AG09319 (cell line): ENCODE measurements around the gene DNAJC11.

ENCODE experiments used
- DNase-seq: peaks from one replicate; pipeline ENCODE4 v3.0.0-alpha.2; 2010; ENCODE audit warnings: low read depth; ENCODE audit errors: extremely low read depth
- TF ChIP-seq, protein P1 (sequence below): IDR thresholded peaks from 2 replicates; pipeline ENCODE4 v1.5.1; 2011; ENCODE audit warnings: low read depth, mild to moderate bottlenecking, inconsistent platforms, low read length, moderate library complexity

The DNAJC11 gene

DNA sequence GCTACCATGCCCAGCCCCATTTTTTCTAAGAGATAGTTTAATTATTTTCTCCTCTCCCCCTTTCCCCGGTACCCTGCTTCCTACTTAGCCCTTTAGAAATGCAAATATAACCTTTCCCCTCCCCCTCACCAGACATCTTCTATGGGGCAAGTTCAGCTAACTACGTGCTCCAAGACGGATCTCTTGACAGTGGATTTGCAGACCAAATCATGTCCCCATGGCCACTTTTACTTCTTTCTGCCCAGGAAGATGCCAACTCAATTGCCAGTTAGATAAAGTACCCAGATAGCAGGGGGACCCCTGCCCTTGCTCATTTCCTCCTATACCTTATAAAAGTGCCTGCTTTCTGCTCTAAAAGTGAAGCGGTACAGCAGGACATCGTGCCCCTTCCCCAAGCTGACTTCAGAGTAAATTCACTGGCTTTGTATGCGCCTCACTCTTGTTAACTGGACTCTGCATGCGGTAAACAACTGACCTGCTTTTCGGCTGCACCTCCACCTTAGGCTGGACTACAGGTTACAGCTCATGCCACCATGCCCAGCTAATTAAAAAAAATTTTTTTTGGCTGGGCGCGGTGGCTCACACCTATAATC, 7.4 kb downstream of the DNAJC11 start:
- TF ChIP-seq, protein P1, sequence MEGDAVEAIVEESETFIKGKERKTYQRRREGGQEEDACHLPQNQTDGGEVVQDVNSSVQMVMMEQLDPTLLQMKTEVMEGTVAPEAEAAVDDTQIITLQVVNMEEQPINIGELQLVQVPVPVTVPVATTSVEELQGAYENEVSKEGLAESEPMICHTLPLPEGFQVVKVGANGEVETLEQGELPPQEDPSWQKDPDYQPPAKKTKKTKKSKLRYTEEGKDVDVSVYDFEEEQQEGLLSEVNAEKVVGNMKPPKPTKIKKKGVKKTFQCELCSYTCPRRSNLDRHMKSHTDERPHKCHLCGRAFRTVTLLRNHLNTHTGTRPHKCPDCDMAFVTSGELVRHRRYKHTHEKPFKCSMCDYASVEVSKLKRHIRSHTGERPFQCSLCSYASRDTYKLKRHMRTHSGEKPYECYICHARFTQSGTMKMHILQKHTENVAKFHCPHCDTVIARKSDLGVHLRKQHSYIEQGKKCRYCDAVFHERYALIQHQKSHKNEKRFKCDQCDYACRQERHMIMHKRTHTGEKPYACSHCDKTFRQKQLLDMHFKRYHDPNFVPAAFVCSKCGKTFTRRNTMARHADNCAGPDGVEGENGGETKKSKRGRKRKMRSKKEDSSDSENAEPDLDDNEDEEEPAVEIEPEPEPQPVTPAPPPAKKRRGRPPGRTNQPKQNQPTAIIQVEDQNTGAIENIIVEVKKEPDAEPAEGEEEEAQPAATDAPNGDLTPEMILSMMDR: no peak
- DNase-seq: no peak

DNA sequence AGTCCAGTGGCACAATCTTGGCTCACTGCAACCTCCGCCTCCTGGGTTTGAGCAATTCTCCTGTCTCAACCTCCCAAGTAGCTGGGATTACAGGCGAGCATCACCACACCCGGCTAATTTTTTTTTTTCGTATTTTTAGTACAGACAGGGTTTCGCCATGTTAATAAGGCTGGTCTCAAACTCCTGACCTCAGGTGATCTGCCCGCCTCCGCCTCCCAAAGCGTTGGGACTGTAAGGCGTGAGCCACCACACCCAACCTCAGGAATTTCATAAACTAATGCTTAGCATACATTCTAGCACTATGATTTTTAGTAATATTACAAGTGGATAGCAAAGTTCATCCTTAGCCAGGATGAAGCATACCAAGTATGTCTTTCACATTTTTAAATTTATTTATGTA, 8.7 kb downstream of the DNAJC11 start:
- TF ChIP-seq, protein P1: no peak
- DNase-seq: no peak

DNA sequence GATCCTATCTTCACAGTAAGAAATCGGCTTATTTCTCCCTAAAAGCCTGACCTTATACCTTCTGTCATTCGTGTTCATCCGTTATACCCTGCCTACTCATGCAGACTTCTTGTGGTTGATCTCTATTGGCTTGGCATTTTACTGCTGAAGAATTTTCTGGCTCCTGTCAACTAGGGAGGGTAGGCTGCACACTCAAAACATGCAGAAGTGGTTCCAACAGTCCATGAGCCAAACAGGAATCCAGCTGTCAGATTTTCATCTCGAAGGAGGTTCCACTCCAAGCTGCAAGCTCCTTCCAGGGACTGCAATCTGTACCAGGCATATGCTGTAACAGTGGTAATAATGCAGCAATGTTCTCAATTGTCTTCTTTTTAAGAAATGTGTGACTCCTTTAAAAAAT, 10.1 kb downstream of the DNAJC11 start:
- DNase-seq: no peak
- TF ChIP-seq, protein P1: no peak

DNA sequence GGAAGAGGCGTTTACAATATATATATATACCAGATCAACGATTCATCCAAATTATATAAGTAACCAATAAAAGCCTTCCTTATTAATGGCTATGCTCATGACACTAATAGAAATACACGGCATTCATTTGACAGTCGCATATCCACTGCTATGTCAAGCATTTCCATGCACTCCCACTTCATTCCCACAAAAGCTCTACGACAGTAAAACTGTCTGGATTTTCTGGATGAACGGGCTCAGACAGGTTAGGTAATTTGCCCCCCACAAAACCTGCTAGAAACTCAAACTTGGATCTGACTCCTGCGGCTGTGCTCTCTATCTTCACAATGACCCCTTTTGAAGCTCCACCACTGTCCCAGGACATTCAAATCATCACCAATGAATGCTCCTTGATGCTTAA, 11.4 kb downstream of the DNAJC11 start:
- DNase-seq: no peak
- TF ChIP-seq, protein P1: no peak

DNA sequence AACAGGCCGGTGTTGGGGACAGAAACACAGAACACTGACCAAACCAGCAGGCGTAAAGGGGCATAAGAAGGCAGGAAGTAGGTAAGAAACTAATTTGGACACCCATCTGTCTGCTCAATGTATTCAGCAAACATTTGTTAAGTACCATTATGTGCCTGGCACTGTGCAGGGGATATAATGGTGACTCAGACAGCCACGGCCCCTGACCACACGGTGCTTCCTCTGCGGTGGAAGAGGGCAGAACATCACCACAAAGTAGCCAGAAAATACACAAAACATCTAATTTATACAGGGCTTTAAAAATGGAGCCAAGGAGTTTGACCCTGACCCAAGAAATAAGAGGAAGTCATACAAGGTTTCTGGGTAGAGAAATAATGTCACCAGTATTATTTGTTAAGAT, 12.9 kb downstream of the DNAJC11 start:
- DNase-seq: no peak

DNA sequence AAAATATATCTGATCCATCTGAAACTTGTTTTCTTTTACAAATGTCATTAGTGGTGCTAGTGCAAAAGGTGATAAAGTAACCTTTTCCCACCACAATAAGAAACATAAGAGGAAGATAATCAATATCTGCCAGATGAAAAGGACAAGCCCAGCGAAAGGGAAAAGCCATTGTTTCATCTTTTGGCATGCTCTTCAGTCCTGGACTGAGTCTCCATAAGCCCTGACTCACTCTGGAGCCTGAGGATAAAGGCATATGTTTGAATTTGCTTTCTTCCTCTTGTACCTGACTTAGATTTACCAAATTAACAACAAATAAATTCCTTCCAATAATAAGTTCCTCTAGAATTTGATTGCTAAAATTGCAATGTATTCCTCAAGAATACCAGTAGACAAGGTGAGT, 13.6 kb downstream of the DNAJC11 start:
- TF ChIP-seq, protein P1: no peak
- DNase-seq: no peak

More for the DNA sequence above, 12.9 kb downstream of the DNAJC11 start:
- TF ChIP-seq, protein P1: no peak

DNA sequence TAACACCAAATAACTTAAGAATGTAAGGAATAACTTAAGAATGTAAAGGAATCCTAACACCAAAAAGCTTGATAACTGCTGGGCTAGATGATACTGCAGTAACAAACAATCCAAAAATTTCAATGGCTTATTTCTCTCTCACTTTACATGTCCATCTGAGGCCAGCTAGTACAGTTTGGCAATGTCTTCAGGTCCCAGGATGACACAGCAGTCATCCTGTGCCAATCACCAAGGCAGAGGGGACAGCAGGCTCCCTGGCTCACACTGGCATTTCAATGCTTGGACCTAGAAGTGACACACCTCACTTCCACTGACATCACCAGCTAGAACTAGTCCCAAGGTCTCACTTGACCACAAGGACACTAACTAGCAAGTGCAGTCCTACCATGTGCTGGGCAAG, 15.3 kb downstream of the DNAJC11 start:
- no peak for DNase-seq
- TF ChIP-seq, protein P1: no peak
